Left hindlimb (tissue), 1 donor: ENCODE data around the gene PRRX1.

ENCODE experiments used
- DNase-seq: peaks from one replicate; pipeline ENCODE4 v3.0.0-alpha.2; 2018

Gene PRRX1

GRCh38 chr1:170723518-170723917 lies 59.6 kb downstream of the PRRX1 start:
- no peak for DNase-seq

GRCh38 chr1:170725326-170725725 lies 61.4 kb downstream of the PRRX1 start:
- no peak for DNase-seq

DNA sequence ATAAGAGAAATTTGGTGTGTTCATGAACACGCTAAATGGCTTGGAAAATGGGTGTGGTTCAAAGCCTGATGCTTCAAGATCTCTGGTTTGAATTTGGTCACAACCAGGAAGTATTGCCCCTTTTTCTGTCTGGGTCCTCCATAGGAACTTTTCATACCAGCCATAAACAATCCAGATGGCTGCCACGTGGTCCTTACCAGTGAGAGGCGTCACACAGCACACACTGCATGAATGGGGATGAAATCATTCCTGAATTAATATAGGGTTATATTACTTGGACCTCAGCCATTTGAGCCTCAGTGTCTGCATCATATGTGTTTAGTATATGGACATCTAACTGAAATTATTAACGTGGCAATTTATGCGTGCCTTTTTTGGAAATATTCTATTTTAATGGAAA lies 64.0 kb downstream of the PRRX1 start:
- no peak for DNase-seq

DNA sequence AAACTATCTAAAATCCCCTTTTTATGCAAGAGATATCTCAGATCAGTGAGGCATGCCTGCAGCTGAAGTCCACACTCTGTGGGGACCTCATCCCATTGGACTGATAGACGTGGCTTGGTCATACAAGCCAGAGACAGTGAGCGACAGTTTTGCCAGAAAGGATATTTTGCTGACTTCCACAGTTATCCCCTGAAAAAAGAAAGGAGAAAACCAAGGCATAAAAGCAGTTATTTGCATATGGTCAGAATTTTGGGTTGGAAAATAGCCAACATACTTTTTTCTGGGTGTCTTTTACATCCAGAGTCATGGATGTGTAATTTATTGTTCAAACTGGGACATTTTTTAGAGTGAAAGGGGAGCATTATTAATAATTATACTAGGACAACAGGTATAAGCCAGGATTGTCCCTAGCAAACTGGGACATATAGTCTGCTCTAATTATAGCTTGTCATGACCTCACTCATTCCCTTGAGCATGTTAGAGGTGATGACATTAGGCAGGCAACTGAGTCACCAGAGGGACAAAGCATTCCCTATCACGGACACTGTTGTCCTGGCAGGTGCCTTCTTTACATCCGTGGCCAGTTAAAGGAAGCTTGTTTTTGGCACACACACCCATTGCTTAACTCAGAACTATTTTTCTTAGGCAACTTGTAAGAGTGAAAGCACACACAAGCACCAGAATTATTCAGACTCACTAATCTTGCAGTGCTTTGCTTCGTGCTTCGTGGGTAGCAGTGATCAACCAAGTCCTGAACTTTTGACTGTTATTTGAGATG lies 65.5 kb downstream of the PRRX1 start:
- no peak for DNase-seq

GRCh38 chr1:170730014-170730413 lies 66.1 kb downstream of the PRRX1 start:
- no peak for DNase-seq

GRCh38 chr1:170730438-170730837 lies 66.5 kb downstream of the PRRX1 start:
- no peak for DNase-seq

GRCh38 chr1:170731566-170732251 lies 67.8 kb downstream of the PRRX1 start:
- no peak for DNase-seq

DNA sequence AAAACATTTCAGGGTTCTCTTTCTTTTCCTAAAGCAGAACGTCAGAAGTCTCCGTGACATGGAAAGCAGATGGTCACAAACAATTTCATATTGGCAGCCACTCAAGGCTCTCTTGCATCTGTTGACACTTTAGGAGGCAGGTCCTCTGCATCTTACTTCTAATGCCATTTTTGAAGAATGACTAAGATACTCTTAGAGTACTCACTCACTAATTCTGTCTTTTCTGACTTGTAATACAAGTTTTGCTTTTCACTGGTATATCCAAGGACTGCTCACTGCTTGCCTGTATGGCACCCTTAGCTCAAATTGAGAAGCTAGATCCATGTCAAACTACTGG lies 68.3 kb downstream of the PRRX1 start:
- no peak for DNase-seq

DNA sequence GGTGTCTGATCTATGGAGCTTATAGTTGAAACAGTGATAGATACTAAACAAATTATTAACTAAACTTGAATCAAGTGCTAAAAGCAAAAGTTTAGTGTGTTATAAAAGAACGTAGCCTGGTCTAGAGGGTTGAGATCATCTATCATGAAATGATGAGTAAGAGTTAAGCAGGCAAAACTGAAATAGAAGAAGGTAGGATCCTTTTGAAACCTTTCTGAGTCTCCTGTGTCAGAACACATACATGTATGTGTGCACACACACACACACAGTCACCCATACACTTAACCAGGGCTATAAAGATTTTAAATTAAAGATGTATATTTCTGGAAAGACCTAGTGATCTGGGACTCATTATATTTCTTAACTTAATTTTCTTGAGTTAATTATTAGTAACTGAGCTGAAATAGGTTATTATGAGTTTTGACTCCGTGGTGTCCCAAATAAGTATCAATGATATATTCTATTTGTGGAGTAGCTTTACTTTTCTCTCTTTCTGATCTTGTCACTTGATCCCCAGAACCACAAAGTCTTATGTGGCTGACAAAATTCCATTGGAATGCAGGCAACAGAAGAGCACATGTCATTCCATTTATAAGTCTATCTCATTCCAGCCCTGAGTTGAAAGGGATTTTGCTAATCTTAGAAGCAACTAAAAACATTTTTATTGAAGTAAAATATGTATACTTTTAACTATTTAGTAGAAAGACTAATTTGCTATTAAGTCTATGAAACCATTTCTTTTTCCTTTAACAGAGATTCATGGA lies 70.7 kb downstream of the PRRX1 start:
- no peak for DNase-seq

- no peak for DNase-seq
Observed at GRCh38 chr1:170735366-170736263, 71.7 kb downstream of the PRRX1 start.

DNA sequence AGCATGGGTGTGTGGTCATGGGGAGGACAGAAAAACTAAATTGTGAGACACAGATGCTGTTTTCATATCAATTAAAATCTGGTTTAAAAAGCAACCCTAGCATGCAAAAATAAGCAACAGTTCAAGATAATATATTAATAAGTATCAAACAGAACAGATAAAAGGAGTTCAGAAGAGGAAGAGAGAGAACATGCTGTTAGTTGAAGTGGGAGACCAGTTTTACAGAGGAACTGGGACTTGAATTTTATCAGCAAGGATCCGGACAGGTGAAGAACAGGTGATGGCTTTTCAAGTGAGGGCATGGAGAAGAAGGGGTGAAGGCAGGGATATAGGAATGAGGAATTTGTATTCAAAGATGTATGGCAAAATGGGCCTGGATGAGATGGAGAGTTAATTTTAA lies 75.9 kb downstream of the PRRX1 start:
- DNase-seq, result no peak

GRCh38 chr1:170741678-170742077 lies 77.7 kb downstream of the PRRX1 start:
- DNase-seq, result no peak

GRCh38 chr1:170742600-170742999 lies 78.7 kb downstream of the PRRX1 start:
- no peak for DNase-seq

DNA sequence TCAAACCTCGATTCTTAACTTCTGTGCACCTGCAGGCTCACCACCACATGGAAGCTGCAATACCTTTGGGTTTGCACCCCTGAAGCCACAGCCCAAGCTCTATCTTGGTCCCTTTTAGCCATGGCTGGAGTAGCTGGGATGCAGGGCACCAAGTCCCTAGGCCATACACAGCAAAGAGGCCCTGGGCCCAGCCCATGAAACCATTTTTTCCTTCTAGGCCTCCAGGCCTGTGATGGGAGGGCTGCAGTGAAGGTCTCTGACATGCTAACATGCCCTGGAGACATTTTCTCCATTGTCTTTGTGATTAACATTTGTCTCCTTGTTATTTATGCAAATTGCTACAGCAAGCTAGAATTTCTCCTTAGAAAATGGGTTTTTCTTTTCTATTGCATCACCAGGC lies 79.2 kb downstream of the PRRX1 start:
- no peak for DNase-seq

DNA sequence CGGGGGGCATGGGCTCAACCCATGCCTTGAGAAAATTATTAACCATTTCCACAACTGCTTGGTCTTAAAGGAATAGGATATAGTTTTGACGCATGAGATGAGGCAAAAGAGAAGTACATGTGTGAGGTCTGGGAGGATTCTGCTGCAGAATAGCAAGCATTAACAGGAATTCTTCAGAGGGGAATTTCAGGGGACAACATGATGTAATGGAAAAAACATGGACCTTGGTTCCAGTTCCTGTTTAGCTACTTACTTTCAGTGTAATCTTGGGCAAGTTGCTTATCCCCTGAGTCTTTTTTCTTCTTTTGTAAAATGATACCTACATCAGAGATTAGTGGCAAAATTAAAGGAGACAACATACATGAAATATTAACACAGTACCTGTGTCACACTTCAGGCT lies 85.6 kb downstream of the PRRX1 start:
- no peak for DNase-seq

DNA sequence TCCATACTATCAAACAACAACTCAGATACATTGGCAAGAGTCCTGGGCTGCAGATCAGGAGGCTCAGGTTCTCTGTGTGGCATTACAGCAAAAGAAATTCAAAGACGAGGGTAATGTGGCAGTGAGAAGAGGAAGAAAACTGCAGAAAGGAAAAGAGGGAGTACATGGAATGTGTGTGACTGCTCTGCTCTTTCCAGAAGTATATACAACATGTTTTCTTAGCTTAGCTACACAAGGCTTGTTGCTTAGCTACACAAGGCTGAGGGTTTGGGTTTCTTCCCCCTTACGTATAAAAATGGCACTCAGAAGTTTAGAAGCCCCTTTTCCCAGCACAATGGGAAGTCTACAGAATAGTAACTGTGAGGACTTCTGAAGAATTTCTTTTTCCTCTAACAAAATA lies 86.0 kb downstream of the PRRX1 start:
- no peak for DNase-seq

DNA sequence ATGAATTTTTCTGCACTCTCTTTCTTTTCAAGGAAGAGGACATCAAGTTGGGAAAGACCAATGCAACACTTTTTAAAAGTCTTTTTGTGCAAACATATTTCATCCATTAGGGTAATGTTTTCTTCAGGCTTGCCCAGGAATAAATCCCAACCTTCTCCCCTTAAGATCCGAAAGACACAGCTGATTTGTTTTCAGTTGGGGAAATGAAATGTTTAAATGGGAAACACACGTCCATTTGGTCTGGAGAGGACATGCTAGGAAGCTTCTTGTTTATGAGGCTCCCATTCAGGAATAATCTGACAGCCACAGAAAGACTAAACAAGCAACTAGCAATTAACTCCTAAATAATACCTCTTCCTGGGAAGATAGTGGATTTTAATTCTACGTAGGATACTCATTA lies 91.9 kb downstream of the PRRX1 start:
- no peak for DNase-seq

DNA sequence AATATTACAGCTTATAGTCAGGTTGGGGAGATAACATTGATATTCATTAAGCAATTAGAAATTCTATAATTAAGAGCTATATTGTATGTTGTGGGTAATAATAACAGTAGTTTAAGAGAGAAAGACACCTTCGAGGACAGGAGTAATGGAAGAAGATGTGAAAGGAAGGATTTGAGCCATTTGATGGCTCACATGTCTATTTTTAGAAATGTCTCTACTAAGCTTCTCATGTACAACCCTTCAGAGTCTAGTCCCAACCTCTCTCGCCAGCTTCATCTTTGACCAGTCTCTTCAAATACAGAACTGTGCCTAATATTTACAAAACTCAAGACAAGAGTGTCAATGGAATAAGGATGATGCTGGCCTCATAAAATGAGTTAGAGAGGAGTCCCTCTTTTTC lies 95.1 kb downstream of the PRRX1 start:
- DNase-seq, result no peak

DNA sequence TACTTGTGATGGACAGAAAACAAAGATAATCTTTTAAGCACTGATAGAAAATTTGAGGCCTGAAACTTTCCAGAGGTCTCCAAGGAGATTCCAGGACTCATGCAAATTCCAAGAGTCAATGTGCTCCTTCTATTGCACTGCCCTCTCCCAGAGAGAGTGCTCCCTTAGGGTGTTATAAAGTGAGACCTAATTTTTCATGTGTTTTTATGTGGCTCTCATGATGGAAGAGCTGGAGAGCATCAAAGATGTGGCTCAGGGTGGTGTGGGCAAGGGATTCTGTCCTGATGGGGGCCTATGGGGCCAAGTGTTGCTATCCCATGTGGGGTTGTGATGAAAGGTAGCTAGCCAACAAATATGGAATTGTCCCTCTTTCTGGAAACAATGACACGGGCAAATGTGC lies 101.3 kb downstream of the PRRX1 start:
- no peak for DNase-seq

GRCh38 chr1:170765712-170766330 lies 101.9 kb downstream of the PRRX1 start:
- no peak for DNase-seq

DNA sequence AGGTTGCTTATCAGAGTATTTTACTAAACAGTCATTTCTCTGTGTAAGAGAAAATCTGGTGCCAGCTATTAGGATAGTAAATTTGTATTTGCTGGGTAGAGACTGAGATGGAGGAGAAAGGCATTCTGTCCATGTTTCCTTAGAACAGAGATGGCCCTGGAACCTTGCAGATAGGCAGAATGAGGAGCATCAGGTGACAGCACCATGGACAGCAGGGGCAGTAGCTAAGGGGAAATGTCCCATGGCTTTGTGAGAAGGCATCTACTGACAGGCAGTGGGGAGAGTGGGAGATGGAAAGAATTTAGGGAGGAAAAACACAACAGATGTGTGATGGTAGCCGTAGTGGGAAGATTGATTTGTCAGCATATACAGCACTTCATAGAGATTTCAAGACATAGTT lies 105.0 kb downstream of the PRRX1 start:
- DNase-seq, result no peak

DNA sequence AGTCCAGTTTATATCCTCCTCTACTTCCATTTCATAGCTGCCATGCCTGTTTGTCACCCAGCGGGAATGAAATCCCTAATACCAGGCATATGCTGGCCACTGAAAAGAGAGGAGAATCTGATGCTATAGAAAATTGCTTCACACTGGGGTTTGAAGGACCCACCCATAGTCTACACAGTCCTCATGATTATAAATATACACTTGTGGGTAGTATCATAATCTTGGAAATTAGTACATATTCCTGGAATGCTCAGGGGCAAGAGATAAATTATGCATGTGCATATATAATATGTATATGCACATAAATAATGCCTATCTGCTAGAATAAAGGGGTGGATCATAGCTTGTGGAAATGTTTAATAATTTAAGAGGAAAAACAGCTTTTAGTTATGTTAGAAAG lies 105.8 kb downstream of the PRRX1 start:
- no peak for DNase-seq

DNA sequence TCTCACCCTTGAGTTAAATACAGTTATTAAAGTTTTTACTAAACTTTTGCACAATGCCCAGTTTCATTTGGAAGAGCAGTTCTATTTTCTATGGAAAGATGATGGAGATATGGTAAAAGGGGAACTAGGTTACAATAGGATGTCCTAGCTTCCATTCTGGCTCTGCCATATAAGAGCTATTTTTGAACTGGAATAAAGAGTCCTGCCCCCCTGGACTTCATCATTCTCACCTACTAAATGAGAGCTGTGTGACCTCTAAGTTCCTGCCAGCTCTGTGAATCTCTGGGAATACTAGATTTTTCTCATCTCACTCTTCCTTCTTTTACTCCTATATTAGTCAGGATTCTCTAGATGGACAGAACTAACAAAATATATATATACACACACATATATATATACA lies 106.3 kb downstream of the PRRX1 start:
- DNase-seq, result no peak
